VCaP (cell line): ENCODE measurements around the gene MAN1C1.

ENCODE experiments used
- H3K27ac ChIP-seq: fragments of 450-650 bp; 2 replicates; pipeline ENCODE4 v1.5.1; 2017
- TF ChIP-seq, protein P1 (sequence below): fragments of 450-650 bp; conservative IDR thresholded peaks from 2 replicates; pipeline ENCODE4 v1.5.1; 2017; ENCODE audit warnings: mild to moderate bottlenecking, moderate library complexity

The MAN1C1 gene

DNA sequence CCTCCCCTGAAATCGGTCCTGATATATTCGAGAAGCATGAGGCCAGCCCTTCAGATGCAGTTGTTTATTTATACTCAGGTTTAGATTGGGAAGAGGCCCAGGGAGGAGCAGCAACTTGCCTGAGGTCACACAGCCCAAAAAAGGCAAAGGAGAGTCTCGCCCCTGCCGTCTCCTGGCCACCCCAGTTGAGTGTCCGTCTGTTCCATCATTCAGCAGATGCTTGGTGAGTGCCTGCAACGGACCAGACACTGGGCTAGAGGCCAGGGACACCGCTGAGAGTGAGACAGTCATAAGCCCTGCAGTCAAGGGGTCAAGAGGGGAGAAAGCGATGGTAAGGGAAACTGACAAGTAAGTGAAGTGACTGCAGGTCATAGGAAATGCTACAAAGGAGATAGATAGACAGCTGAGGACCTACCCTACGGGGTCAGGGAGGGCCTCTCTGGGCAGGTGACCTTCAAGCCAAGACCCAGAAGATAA, 168.0 kb downstream of the MAN1C1 start:
- no peak overlapping the region for H3K27ac ChIP-seq
- TF ChIP-seq, protein P1, sequence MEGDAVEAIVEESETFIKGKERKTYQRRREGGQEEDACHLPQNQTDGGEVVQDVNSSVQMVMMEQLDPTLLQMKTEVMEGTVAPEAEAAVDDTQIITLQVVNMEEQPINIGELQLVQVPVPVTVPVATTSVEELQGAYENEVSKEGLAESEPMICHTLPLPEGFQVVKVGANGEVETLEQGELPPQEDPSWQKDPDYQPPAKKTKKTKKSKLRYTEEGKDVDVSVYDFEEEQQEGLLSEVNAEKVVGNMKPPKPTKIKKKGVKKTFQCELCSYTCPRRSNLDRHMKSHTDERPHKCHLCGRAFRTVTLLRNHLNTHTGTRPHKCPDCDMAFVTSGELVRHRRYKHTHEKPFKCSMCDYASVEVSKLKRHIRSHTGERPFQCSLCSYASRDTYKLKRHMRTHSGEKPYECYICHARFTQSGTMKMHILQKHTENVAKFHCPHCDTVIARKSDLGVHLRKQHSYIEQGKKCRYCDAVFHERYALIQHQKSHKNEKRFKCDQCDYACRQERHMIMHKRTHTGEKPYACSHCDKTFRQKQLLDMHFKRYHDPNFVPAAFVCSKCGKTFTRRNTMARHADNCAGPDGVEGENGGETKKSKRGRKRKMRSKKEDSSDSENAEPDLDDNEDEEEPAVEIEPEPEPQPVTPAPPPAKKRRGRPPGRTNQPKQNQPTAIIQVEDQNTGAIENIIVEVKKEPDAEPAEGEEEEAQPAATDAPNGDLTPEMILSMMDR: no peak

DNA sequence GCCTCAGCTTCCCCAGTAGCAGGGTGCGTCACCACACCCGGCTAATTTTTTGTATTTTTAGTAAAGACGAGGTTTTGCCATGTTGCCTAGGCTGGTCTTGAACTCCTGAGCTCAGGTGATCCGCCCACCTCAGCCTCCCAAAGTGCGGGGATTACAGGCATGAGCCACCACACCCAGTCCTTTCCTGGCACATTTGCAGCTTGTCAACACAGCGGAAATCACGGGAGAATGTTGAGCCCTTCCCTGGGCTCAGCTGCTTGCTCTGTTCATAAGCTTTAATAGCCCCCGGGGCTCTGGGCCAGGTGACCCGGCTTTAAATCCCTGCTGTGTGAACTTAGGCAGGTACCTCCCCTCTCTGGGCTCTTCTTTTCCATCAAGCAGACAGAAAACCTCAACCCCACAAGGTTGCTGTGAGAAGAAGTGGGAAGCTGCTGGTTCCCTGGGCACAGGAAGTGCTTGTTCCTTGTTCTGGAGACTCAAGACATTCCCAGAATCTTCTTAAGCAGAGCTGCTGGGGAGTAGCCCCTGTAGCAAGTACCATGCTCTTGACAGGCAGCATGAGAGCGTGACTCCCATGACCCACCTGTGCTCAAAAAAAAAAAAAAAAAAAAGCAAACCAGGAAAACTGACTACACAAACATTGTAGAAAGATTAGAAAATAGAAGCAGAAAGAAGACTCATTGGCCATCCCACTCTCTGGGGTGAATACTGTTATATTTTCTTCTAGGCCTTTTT, 168.9 kb downstream of the MAN1C1 start:
- TF ChIP-seq, protein P1: no peak
- H3K27ac ChIP-seq: peak overlapping the region; percentile 2; the same call in 1 of the 2 replicates

DNA sequence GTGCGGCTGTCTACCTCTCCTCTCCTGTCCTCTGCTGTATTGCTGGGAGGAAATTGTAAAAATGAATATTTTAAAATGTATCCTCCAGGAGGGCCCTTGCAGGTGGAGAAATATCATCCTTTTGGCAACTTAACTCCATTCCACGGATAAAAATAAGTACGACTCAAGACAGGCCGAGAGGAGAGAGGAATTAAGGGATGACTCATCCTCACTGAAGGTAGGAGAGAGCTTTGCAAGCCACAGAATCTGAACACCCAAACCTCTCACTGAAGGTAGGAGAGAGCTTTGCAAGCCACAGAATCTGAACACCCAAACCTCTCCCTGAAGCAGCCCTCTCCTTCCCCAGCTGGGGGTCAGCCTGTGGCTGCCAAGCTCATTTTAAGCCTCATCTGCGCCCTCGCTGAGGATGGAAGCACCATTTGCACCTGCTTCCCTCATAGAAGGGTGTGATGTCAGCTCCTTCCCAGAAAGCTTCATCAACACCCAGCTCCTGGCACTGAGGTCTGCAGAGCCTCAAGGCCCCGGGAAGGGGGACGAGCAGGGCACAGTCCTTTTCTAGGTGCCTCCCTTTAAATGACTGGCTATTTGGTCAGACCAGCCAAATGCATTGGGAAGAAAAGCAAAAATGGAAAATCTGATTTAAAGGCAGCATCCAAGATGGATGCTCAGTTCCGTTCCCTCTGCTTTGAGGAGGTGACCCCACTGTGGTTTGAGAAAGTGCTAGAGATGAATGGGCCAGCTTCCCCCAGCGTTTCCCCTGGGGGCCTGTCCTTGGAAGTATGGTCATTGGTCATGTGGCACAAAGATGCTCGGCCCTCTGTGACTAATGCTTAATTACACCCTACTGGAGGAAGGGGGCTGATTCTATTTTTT, 170.5 kb downstream of the MAN1C1 start:
- TF ChIP-seq, protein P1: no peak

DNA sequence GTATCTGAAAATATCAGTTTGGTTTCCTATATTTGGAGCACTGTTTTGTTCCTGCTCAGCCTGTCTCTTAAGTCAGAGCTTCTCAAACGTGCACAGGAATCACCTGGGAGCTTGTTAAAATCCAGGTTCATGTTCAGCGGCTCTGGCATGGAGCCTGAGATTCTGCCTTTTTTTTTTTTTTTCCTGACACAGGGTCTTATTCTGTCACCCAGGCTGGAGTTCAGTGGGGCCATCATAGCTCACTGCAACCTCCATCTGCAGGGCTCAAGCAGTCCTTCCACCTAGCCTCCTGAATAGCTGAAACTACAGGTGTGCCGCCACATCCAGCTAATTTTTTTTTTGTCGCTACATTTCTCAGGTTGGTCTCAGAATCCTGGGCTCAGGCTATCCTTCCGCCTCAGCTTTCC, 171.2 kb downstream of the MAN1C1 start:
- peak overlapping the region; percentile 51 for H3K27ac ChIP-seq
- TF ChIP-seq, protein P1: no peak

More for the DNA sequence above, 170.5 kb downstream of the MAN1C1 start:
- peak overlapping the region; percentile 51 for H3K27ac ChIP-seq

DNA sequence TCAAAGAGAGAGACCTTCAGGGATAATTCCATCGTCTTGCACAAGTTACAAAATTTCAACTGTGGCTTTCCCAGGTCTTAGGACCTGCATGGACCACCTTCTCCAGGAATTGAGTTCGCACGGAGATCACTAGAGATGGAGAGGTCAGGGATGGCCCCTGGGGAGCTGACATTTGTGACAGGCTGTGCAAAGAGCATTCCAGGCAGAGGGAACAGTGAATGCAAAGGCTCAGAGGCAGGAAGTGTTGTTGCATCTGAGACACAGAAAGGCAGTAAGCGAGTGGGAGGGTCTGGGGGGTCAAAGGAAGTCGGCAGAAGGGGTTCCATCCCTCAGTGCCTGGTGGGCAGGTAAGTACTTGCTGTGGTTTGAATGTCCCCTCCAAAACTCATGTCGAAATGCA, 173.9 kb downstream of the MAN1C1 start:
- H3K27ac ChIP-seq: no peak overlapping the region
- TF ChIP-seq, protein P1: no peak

DNA sequence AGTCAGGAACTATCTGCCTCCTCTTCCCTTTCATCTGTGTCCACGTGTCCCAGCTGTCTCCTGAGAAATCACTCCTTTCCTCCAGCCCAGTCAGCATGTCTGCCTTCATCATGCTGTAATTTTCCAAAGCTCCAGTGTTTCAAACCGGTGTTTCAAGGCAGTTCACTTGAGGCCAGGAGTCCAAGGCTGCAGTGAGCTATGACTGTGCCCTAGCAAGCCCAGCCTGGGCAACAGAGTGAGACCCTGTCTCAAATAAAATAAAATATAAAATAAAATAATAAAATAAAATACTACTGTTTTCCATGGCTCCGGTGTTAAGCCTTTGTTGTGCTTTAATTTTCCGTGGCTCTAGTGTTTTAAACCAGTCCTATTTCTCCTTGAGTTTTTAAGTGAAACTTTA, 175.5 kb downstream of the MAN1C1 start:
- TF ChIP-seq, protein P1: no peak
- H3K27ac ChIP-seq: no peak overlapping the region

DNA sequence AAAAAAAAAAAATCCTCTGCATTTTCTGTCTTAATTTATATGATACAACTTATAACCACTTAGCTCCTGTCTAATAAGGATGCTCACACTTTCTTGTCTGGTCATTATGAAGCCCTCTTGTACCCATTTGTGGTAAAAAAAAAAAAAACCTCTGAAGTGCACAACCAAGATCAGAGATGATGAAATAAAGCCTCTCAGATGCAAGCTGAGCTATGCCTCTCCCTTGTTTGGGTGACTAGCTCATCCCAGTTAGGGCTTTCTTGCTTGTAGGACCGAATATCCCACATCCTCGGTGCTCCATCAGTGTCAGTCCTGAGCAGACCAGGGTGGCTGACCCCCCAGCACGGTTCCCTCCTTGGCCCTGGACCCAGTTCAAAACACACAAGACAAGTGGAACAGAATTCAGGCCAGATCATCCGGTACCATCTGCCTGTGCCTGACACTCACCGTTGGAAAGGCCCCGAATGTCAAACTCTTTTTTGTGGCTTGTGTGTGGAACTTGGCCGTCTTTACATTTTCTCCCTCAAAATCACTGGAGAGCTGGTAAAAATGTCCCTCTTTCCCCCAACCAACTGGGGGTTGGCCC, 177.1 kb downstream of the MAN1C1 start:
- TF ChIP-seq, protein P1: no peak

More for the DNA sequence above, 177.1 kb downstream of the MAN1C1 start:
- H3K27ac ChIP-seq: no peak overlapping the region
